ENCODE results near the gene TNFAIP8L2. TPM values are rescaled to one million over a fixed set of nuclear protein-coding genes. Genes with fewer than 3 reads are reported as not detected.

Gene TNFAIP8L2
- total and polyA plus RNA-seq, 2 of the 8 experiments (the other 6 are each of a cell fraction or from before 2014, with no cell fraction given) = not detected

DNA sequence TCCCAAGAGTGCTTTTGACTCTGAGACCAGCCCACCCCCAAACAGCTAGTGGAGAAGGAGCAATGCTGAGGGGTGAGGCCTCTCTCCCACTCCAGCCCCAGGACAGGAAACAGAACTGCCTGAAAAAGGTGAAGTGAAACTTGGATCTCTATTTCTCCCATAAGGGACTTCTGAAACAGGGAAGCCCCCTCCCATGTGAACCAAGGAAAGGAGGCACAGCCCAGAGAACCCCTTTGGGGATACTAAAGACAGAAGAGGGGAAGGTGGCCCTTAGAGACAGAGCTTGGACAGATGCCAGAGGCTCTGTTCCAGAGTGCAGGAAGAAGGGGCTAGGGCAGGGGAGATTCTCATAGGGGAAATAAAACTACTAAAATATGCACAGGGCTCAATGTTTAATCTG is 2.9 kb downstream of the TNFAIP8L2 start (continued):
- TF ChIP-seq, protein P1, sequence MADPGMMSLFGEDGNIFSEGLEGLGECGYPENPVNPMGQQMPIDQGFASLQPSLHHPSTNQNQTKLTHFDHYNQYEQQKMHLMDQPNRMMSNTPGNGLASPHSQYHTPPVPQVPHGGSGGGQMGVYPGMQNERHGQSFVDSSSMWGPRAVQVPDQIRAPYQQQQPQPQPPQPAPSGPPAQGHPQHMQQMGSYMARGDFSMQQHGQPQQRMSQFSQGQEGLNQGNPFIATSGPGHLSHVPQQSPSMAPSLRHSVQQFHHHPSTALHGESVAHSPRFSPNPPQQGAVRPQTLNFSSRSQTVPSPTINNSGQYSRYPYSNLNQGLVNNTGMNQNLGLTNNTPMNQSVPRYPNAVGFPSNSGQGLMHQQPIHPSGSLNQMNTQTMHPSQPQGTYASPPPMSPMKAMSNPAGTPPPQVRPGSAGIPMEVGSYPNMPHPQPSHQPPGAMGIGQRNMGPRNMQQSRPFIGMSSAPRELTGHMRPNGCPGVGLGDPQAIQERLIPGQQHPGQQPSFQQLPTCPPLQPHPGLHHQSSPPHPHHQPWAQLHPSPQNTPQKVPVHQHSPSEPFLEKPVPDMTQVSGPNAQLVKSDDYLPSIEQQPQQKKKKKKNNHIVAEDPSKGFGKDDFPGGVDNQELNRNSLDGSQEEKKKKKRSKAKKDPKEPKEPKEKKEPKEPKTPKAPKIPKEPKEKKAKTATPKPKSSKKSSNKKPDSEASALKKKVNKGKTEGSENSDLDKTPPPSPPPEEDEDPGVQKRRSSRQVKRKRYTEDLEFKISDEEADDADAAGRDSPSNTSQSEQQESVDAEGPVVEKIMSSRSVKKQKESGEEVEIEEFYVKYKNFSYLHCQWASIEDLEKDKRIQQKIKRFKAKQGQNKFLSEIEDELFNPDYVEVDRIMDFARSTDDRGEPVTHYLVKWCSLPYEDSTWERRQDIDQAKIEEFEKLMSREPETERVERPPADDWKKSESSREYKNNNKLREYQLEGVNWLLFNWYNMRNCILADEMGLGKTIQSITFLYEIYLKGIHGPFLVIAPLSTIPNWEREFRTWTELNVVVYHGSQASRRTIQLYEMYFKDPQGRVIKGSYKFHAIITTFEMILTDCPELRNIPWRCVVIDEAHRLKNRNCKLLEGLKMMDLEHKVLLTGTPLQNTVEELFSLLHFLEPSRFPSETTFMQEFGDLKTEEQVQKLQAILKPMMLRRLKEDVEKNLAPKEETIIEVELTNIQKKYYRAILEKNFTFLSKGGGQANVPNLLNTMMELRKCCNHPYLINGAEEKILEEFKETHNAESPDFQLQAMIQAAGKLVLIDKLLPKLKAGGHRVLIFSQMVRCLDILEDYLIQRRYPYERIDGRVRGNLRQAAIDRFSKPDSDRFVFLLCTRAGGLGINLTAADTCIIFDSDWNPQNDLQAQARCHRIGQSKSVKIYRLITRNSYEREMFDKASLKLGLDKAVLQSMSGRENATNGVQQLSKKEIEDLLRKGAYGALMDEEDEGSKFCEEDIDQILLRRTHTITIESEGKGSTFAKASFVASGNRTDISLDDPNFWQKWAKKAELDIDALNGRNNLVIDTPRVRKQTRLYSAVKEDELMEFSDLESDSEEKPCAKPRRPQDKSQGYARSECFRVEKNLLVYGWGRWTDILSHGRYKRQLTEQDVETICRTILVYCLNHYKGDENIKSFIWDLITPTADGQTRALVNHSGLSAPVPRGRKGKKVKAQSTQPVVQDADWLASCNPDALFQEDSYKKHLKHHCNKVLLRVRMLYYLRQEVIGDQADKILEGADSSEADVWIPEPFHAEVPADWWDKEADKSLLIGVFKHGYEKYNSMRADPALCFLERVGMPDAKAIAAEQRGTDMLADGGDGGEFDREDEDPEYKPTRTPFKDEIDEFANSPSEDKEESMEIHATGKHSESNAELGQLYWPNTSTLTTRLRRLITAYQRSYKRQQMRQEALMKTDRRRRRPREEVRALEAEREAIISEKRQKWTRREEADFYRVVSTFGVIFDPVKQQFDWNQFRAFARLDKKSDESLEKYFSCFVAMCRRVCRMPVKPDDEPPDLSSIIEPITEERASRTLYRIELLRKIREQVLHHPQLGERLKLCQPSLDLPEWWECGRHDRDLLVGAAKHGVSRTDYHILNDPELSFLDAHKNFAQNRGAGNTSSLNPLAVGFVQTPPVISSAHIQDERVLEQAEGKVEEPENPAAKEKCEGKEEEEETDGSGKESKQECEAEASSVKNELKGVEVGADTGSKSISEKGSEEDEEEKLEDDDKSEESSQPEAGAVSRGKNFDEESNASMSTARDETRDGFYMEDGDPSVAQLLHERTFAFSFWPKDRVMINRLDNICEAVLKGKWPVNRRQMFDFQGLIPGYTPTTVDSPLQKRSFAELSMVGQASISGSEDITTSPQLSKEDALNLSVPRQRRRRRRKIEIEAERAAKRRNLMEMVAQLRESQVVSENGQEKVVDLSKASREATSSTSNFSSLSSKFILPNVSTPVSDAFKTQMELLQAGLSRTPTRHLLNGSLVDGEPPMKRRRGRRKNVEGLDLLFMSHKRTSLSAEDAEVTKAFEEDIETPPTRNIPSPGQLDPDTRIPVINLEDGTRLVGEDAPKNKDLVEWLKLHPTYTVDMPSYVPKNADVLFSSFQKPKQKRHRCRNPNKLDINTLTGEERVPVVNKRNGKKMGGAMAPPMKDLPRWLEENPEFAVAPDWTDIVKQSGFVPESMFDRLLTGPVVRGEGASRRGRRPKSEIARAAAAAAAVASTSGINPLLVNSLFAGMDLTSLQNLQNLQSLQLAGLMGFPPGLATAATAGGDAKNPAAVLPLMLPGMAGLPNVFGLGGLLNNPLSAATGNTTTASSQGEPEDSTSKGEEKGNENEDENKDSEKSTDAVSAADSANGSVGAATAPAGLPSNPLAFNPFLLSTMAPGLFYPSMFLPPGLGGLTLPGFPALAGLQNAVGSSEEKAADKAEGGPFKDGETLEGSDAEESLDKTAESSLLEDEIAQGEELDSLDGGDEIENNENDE (IDR thresholded peaks at IDR 0.05; ENCODE audit: insufficient replicate concordance, low read length) = no peak
- TF ChIP-seq TAF7 (optimal IDR thresholded peaks at IDR 0.05; ENCODE audit: borderline replicate concordance, low read depth, low read length) (no peak), SP1 (IDR thresholded peaks at IDR 0.05; ENCODE audit: low read depth, low read length) (no peak), GTF2F1 (IDR thresholded peaks at IDR 0.05; ENCODE audit: borderline replicate concordance, low read depth, low read length) (no peak)

Measured in H1 (cell line).